Measurements from ENCODE around the gene CETN2. TPM values are rescaled to one million over a fixed set of nuclear protein-coding genes. Genes with fewer than 3 reads are reported as not detected.

Gene CETN2
- 10 to 100 TPM; 20.3 to 24.5 TPM for total RNA-seq
- long read RNA-seq, transcript CETN2-201 (5 exons, 1,454 nt): major isoform, 6 of 6 reads
- long read RNA-seq, partial matches to known transcripts: 0 of 6 reads
- long read RNA-seq, other reads (novel, unspliced or antisense): 0 of 6 reads

- DNase-seq: peak; percentile 95
- ATAC-seq: peak; percentile 98 to 99
- intact Hi-C loops (cut with DNase I): no loop called here
Observed at GRCh38 chrX:152830312-152831305, at the start of gene CETN2, which contains the start of gene NSDHL. CETN2 (minus strand) TSS chrX:152830757; CDS start chrX:152830710, 47 bp downstream. NSDHL (plus strand) TSS chrX:152831063; CDS start chrX:152846325, 15,262 bp downstream.

DNA sequence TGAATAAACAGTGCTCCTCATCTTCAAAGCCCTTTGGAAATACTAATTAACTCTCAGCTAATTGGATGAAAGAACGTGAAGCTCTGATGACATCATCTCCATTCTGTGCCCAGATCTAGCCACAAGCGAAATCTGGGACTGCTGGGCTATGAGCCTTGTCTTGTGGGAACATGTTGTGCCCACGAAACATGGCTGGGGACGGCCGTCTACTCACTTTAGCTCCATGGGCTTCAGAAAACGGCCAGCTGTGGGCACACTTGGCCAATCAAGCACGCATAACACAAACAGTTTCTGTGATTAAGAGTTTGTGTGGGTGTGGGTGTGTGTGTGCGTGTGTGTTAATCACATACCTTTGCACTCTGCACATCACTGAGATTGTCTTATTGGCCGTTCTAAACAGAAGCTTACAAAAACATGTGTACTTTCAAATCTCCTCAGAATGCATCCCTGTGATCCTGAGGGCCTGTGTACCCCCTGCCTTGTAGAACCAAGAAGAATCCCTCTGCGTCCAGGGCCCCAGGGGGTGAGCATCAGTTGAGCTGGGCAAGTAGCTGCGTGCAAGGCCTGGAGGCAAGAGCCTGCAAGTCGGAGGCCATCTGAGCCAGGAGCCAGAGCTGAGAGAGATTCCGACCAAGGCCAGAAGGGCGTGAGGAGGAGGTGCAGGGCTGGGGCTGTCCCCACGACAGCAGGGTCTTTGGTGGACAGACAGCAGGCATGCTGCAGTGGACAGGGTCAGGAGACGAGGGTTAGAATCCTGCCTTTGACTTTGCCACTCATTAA, 48.6 kb upstream of the CETN2 start:
- intact Hi-C loops (cut with DNase I): no loop called here
- no peak for DNase-seq
- ATAC-seq: no peak

- DNase-seq (no peak), ATAC-seq (no peak)
- intact Hi-C loops (cut with DNase I): no loop called here
Observed at GRCh38 chrX:152876931-152877840, 46.6 kb upstream of the CETN2 start.

- ATAC-seq (no peak), DNase-seq (no peak)
- intact Hi-C loops (cut with DNase I): no loop called here
Observed at GRCh38 chrX:152873361-152873760, 42.8 kb upstream of the CETN2 start.

- intact Hi-C loops (cut with DNase I): no loop called here
- no peak for ATAC-seq
- no peak for DNase-seq
Observed at GRCh38 chrX:152872522-152872921, 42.0 kb upstream of the CETN2 start.

DNA sequence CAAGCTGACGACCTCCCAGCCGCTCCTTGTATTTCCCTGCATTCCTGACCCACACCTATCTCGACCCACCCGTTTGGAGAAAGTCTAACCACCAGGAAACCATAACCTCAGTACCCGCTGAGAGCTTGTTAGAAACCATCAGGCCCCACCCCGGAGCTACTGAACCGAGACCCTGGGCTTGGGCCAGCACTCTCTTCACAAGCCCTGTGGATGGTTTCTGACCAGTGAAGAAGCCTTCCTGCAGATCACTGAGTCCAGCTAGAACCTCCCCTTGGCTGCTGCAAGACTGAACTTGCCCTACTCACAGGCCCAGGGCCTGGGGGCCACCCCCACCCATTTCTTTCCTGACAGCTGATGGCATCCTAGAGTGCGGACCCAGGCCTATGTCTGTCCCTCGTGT, 40.7 kb upstream of the CETN2 start:
- ATAC-seq (no peak), DNase-seq (no peak)
- intact Hi-C loops (cut with DNase I): no loop called here

DNA sequence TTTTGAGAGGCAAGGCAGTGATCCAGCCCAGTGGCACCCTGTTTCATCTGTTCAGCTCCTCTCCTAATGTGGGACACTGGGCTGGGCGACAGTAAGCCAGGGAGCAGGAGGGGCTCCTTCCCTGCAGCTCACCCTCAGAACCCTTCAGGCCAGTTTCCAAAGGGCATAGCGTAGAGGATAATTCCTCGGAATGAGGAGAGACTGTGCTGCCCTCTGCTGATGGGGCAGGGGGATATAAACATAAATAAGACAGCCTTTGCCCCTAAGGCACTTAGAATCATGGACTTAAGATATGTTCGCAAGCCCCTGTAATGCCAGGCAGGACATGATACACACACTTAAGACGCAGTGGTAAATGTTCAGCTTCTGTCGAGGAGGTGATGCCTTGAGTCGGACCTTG, 39.4 kb upstream of the CETN2 start:
- ATAC-seq (no peak), DNase-seq (no peak)
- intact Hi-C loops (cut with DNase I): no loop called here

DNA sequence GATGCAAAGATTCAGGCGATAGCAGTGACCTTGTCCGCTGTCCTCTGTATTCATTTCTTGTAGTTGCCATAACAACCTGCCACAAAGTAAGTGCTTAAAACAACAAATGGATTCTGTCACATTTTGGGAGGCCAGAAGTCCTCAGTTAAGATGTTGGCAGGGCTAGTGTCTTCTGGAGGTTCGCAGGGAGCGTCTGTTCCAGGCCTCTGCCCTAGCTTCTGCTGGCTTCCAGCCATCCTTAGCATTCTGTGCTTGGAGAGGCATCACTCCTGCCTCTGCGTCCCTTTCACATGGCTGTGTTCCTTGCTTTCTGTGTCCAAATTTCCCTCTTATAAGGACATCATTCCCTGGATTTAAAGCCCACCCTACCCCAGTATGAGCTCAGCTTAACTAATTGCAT, 35.8 kb upstream of the CETN2 start:
- DNase-seq (no peak), ATAC-seq (no peak)

GRCh38 chrX:152865232-152865920, 34.8 kb upstream of the CETN2 start:
- ATAC-seq (peak in 1 of 2 donors; percentile 54), DNase-seq (no peak)
- intact Hi-C loops (cut with DNase I): no loop called here

More for the DNA sequence above, 35.8 kb upstream of the CETN2 start:
- intact Hi-C loops (cut with DNase I): no loop called here

DNA sequence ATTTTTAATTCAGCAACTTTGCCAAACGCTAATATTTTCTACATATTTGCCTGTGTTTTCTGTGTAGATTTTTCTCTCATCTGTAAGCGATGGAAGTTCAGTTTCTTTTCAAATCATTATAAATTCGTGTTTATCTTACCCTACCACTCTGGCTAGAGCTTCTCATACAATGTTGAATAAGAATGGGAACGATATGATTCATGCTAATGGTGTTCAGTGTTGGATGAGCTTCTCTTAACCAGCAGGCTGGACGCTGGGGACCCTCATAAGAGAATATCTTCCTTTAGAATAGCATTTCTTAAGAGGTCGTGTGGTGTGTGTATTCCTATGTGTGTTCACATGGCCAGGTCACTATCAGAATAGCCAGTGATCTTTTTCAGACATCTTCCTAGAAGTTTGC, 31.3 kb upstream of the CETN2 start:
- intact Hi-C loops (cut with DNase I): no loop called here
- ATAC-seq (no peak), DNase-seq (no peak)

DNA sequence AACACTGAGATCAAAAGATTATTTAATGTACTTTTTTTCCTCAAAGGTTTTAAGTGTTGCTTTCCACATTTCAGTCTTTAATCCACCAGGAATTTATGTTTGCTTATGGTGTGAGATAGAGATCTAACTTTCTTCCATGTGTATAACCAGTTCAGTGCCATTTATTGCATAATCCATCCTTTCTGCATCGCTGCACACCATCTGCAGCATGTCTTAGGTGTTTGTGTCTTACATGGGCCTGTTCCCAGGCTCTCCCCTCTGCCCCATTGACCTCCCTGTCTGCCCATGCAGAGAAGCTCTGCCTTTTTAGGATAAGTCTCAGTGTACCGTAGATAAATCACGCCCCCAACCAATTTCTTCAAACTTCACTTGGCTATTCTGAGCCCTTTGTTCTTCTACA, 30.6 kb upstream of the CETN2 start:
- DNase-seq: no peak
- intact Hi-C loops (cut with DNase I): no loop called here
- no peak for ATAC-seq

GRCh38 chrX:152853986-152854385, 23.4 kb upstream of the CETN2 start:
- DNase-seq: no peak
- intact Hi-C loops (cut with DNase I): no loop called here
- ATAC-seq: no peak

DNA sequence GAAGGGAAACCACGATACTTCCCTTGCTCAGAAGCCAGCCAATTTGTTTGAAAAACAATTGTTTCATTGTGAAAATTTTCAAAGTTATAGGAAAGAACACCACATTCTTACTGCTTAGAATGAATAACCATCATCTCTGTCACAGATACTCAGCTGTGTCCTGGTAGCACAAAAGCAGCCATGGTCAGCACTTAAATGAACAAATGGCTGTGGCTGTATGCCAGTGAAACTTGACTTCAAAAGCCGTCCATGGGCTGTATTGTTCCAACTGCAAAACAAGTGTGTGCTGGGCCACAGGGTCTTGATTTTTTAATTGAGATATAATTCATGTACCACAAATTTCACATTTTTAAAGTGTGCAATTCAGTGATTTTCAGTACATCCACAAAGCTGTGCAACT, 19.9 kb upstream of the CETN2 start:
- intact Hi-C loops (cut with DNase I): no loop called here
- ATAC-seq (no peak), DNase-seq (no peak)

DNA sequence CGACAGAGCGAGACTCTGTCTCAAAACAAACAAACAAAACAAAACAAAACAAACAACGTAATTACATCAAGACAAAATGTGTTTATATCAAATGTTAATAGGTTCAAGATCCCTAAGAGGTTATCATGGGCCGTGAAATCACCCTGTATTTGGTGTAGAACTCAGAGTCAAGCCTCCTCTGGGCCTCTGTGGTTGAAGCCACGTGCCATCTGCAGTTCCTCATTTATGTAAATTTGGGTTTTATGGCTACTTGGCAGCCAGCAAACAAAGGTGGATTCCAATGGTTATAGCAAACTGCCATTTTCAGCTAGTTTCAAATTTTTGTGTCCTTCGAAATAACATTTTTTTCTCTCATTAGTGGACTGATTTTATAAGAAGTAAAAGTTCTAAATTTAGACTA, 16.7 kb upstream of the CETN2 start:
- intact Hi-C loops (cut with DNase I): no loop called here
- DNase-seq: no peak
- ATAC-seq: no peak

DNA sequence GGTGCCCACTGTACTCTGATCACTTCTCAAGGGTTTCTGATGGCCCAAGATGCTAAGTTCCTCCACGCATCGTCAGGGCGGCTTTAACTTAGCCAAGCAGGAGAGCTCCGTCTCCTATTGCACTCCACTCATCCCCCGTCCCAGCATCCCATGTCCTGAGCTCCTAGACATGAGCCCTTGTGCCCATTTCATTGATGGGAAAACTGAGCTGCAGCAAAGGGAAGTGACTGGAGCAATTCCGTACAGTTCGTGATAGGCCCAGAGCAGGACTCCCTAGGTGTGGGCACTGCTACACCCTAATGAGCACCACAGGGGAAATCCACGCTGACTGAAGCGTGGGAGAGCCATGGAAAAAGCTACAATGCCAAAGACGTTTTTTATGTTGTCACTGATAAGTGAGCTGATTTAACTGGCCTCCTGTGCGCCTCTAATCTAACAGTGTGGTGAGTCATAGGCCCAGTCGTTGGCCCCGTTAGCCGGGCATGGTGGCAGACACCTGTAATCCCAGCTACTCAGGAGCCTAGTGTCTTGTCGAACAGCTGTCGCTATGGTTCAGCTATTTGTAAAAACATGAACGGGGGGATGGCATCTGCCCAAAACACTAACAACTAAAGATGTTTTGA, 15.2 kb upstream of the CETN2 start:
- no peak for DNase-seq
- peak in 1 of 2 donors; percentile 51 for ATAC-seq
- intact Hi-C loops (cut with DNase I): no loop called here

DNA sequence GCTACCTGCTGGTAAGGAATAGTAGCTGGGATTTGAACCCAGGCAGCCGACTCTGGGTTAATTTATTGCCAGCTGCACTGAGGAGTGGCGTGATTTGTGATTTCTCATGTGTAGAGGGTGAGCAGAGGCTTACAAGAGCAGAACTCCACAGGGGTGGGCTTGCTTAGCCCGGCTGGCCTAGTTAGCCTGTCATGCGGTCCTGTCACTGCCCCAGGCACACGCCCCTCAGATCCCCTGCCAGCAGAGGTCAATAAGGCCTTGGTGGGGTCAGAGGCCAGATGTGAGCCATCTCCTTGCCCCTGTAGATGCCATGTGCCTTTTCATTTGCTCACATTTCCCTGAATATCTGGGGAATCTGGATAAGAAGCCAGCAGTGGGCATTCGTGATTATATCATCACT, 13.7 kb upstream of the CETN2 start:
- ATAC-seq (peak; percentile 16 to 45), DNase-seq (no peak)
- intact Hi-C loops (cut with DNase I): no loop called here

DNA sequence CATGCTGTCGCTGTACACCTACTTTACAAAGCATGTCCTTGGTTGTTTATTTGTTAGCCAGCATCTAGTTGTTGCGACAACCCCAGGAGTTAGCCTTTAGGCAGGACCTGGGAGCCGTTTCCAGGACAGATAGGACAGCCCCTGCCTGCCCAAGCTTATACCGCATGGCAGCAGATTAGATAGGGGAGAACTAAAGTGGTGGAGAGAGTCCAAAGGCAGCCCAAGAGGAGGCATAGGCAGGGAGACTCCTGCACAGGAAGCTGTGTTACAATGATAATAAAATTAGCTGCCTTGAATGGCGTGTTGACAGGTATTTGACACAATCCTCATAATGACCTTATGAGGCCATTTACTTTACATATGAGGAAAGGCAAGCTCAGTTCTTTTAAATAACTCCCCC, 13.3 kb upstream of the CETN2 start:
- ATAC-seq (peak; percentile 79 to 89), DNase-seq (no peak)
- intact Hi-C loops (cut with DNase I): no loop called here

Data from left cardiac atrium (tissue), 4 donors.